MCF 10A (cell line): ENCODE data around the gene BTG1. TPM values are rescaled to one million over a fixed set of nuclear protein-coding genes. Genes with fewer than 3 reads are reported as not detected.

ENCODE experiments used
- BruUV-seq: library from RNA; stranded (reverse); fragments of 400-500 nt; replicated peaks from 2 replicates; lab custom pipeline; 2021; lab: Mats Ljungman, UMichigan
- CTCF ChIA-PET: fragments of 300-600 bp; sonication (Branson Sonifier 250); formaldehyde crosslinking; extraction: SDS; loops from one replicate; lab custom pipeline; 2021; ENCODE audit warnings: antibody characterized with exemption, inconsistent platforms; lab: Yijun Ruan, JAX
- POLR2A ChIA-PET: fragments of 300-600, 350-650 bp; sonication (Branson Sonifier 250); formaldehyde crosslinking; extraction: SDS; loops from one replicate; lab custom pipeline; 2020; ENCODE audit warnings: antibody characterized with exemption, inconsistent platforms; lab: Yijun Ruan, JAX
- DNase-seq: peaks from one replicate; pipeline ENCODE4 v3.0.0-alpha.2; 2018; ENCODE audit not compliant: unreplicated experiment
- H3K27ac Mint-ChIP-seq: one replicate; pipeline ENCODE4 v1.8.0; 2022; ENCODE audit warnings: mild to moderate bottlenecking, low read depth, mixed read lengths; ENCODE audit not compliant: unreplicated experiment
- H3K27me3 Mint-ChIP-seq: one replicate; pipeline ENCODE4 v1.8.0; 2022; ENCODE audit warnings: mixed read lengths; ENCODE audit not compliant: insufficient read depth, unreplicated experiment
- H3K36me3 Mint-ChIP-seq: one replicate; pipeline ENCODE4 v1.8.0; 2022; ENCODE audit warnings: mild to moderate bottlenecking, moderate library complexity, mixed read lengths; ENCODE audit not compliant: insufficient read depth, unreplicated experiment
- H3K4me1 Mint-ChIP-seq: one replicate; pipeline ENCODE4 v1.8.0; 2022; ENCODE audit warnings: mixed read lengths; ENCODE audit not compliant: insufficient read depth, unreplicated experiment
- H3K4me3 Mint-ChIP-seq: one replicate; pipeline ENCODE4 v1.8.0; 2022; ENCODE audit warnings: mild to moderate bottlenecking, moderate library complexity, mixed read lengths; ENCODE audit not compliant: unreplicated experiment
- H3K9me3 Mint-ChIP-seq: one replicate; pipeline ENCODE4 v1.8.0; 2022; ENCODE audit warnings: mixed read lengths; ENCODE audit not compliant: unreplicated experiment
- CTCF ChIP-seq: fragments of 200-600 bp; IDR thresholded peaks from one replicate; pipeline ENCODE4 v1.8.0; 2022; ENCODE audit warnings: antibody characterized with exemption, mild to moderate bottlenecking; ENCODE audit not compliant: unreplicated experiment
- intact Hi-C: fragments of 100-400 bp; cut with micrococcal nuclease; formaldehyde crosslinking; loops from 2 replicates; pipeline ENCODE4 v1.14.1; 2022
- total RNA-seq: library from RNA; stranded (reverse); gene quantifications from 2 replicates; pipeline ENCODE4 v1.2.3, GENCODE V29; 2022

Gene BTG1
- total RNA-seq, 1 experiment from 2014 or later = 128 TPM

GRCh38 chr12:92146497-92147224 is 1.0 kb upstream of the BTG1 start:
- POLR2A ChIA-PET = interaction anchor here (0.6 to 9.6 kb wide), 63 partner anchors 9 to 1932 kb away, joined by 3 to 222 read pairs (median 6); partner anchors contain the start of gene EEA1
- CTCF ChIA-PET = interaction anchor here (0.6 to 2.6 kb wide), 12 partner anchors 9 to 765 kb away, joined by 3 to 16 read pairs (median 3); no protein-coding TSS in a partner anchor
- intact Hi-C loops = loop anchor here (10.0 kb wide), 1 partner anchor 442 kb away; no protein-coding TSS in a partner anchor
- H3K27me3 Mint-ChIP-seq = no peaks in the 10 kb centered on the region
- peak overlapping the region; percentile 89 for H3K4me3 Mint-ChIP-seq
- peaks cover 16% of the 10 kb centered on the region for H3K4me1 Mint-ChIP-seq
- peak overlapping the region; percentile 74 for H3K27ac Mint-ChIP-seq
- H3K9me3 Mint-ChIP-seq = no peaks in the 10 kb centered on the region
- peaks cover 43% of the 10 kb centered on the region for H3K36me3 Mint-ChIP-seq
- no peak for TF ChIP-seq CTCF
- no peak for DNase-seq
- BruUV-seq = TSS peak; percentile 61

GRCh38 chr12:92145481-92145730 is 240 bp downstream of the BTG1 start:
- Mint-ChIP-seq H3K36me3 (peaks cover 56% of the 10 kb centered on the region), H3K27me3 (no peaks in the 10 kb centered on the region), H3K9me3 (no peaks in the 10 kb centered on the region), H3K4me1 (peaks cover 16% of the 10 kb centered on the region), H3K4me3 (peak overlapping the region; percentile 89), H3K27ac (peak overlapping the region; percentile 74)
- ChIA-PET POLR2A (interaction anchor here (0.6 to 9.6 kb wide), 80 partner anchors 10 to 784 kb away, joined by 3 to 222 read pairs (median 5); partner anchors contain the start of gene EEA1), CTCF (interaction anchor here (0.6 to 2.6 kb wide), 14 partner anchors 8 to 763 kb away, joined by 3 to 16 read pairs (median 4); no protein-coding TSS in a partner anchor)
- DNase-seq = no peak
- no peak for TF ChIP-seq CTCF
- no TSS peak for BruUV-seq
- intact Hi-C loops = loop anchor here (2.0 to 10.0 kb wide), 6 partner anchors 67 to 567 kb away; no protein-coding TSS in a partner anchor

GRCh38 chr12:92144631-92145480 is 790 bp downstream of the BTG1 start:
- Mint-ChIP-seq H3K4me3 (peak overlapping the region; percentile 89), H3K27ac (peak overlapping the region; percentile 74), H3K27me3 (no peaks in the 10 kb centered on the region), H3K4me1 (peaks cover 16% of the 10 kb centered on the region), H3K9me3 (no peaks in the 10 kb centered on the region), H3K36me3 (peaks cover 62% of the 10 kb centered on the region)
- BruUV-seq = no TSS peak
- no peak for TF ChIP-seq CTCF
- DNase-seq = peak; percentile 74
- CTCF ChIA-PET = interaction anchor here (0.7 to 2.6 kb wide), 14 partner anchors 8 to 1309 kb away, joined by 3 to 13 read pairs (median 3); no protein-coding TSS in a partner anchor
- intact Hi-C loops = loop anchor here (1.0 to 10.0 kb wide), 10 partner anchors 66 to 763 kb away; no protein-coding TSS in a partner anchor
- POLR2A ChIA-PET = interaction anchor here (0.6 to 9.6 kb wide), 78 partner anchors 11 to 783 kb away, joined by 3 to 222 read pairs (median 6); no protein-coding TSS in a partner anchor
